Cardiac muscle cell (in vitro differentiated cells and primary cell): ENCODE measurements around the gene ZCWPW2. TPM values are rescaled to one million over a fixed set of nuclear protein-coding genes. Genes with fewer than 3 reads are reported as not detected.

Source experiments
- DNase-seq, 2 donors: peaks; one replicate each; pipeline versions ENCODE4 v3.0.0 to v3.0.0-alpha.2; 2010 to 2017; ENCODE audit warnings: low read depth in 1 of 2, low spot score in 1 of 2
- H3K27ac ChIP-seq: fragments of 200-600 bp; sonication (generic); 2 replicates; pipeline ENCODE4 v1.5.1; 2016
- H3K27me3 ChIP-seq: fragments of 200-600 bp; sonication (generic); 2 replicates; pipeline ENCODE4 v1.6.0; 2016; ENCODE audit warnings: control low read depth
- H3K36me3 ChIP-seq: fragments of 200-600 bp; sonication (generic); 2 replicates; pipeline ENCODE4 v1.5.1; 2016; ENCODE audit warnings: control low read depth
- H3K4me1 ChIP-seq: fragments of 200-600 bp; sonication (generic); 2 replicates; pipeline ENCODE4 v1.8.1; 2017; ENCODE audit warnings: low read depth, mild to moderate bottlenecking, mixed run types
- H3K4me3 ChIP-seq: fragments of 200-600 bp; sonication (generic); 2 replicates; pipeline ENCODE4 v1.5.1; 2016; ENCODE audit warnings: mild to moderate bottlenecking
- H3K9me3 ChIP-seq: fragments of 200-600 bp; sonication (generic); 2 replicates; pipeline ENCODE4 v1.5.1; 2017; ENCODE audit warnings: low read depth, mild to moderate bottlenecking, control low read depth
- CTCF ChIP-seq: IDR thresholded peaks from 2 replicates; pipeline ENCODE4 v1.5.1; 2012; ENCODE audit warnings: low read depth, mild to moderate bottlenecking, low read length
- polyA plus RNA-seq: library from polyadenylated mRNA; unstranded; fragments of >200 nt; fragmentation: Nextera tagmentation; extraction: Ambion mirVana; gene quantifications from 2 replicates; pipeline ENCODE4 v1.2.1, GENCODE V29; 2016
- total RNA-seq: library from RNA; depleted of rRNA; stranded (reverse); fragments of >200 nt; gene quantifications from 2 replicates; pipeline ENCODE4 v1.2.3, GENCODE V29; 2016

Gene ZCWPW2
- total and polyA plus RNA-seq, 2 experiments from 2014 or later = 0.09 to 2.9 TPM

- Histone ChIP-seq H3K27me3 (no peaks in the 10 kb centered on the region), H3K4me1 (no peaks in the 10 kb centered on the region), H3K4me3 (no peak overlapping the region), H3K9me3 (no peaks in the 10 kb centered on the region), H3K36me3 (no peaks in the 10 kb centered on the region), H3K27ac (no peak overlapping the region)
- no peak for DNase-seq
- no peak for TF ChIP-seq CTCF
Measured at GRCh38 chr3:28315711-28316110, 32.8 kb upstream of the ZCWPW2 start.

GRCh38 chr3:28316226-28316625, 32.3 kb upstream of the ZCWPW2 start:
- H3K4me1 ChIP-seq = no peaks in the 10 kb centered on the region
- H3K36me3 ChIP-seq = no peaks in the 10 kb centered on the region
- TF ChIP-seq CTCF = no peak
- H3K27me3 ChIP-seq = no peaks in the 10 kb centered on the region
- H3K9me3 ChIP-seq = no peaks in the 10 kb centered on the region
- H3K4me3 ChIP-seq = no peak overlapping the region
- DNase-seq = peak in 1 of 2 donors; percentile 57
- no peak overlapping the region for H3K27ac ChIP-seq

GRCh38 chr3:28317438-28318022, 31.0 kb upstream of the ZCWPW2 start:
- no peak overlapping the region for H3K27ac ChIP-seq
- DNase-seq = peak; percentile 58 to 62
- no peaks in the 10 kb centered on the region for H3K4me1 ChIP-seq
- H3K27me3 ChIP-seq = no peaks in the 10 kb centered on the region
- no peak overlapping the region for H3K4me3 ChIP-seq
- peak; percentile 69 for TF ChIP-seq CTCF
- H3K9me3 ChIP-seq = no peaks in the 10 kb centered on the region
- H3K36me3 ChIP-seq = no peaks in the 10 kb centered on the region

- no peak for TF ChIP-seq CTCF
- Histone ChIP-seq H3K36me3 (peaks cover 5% of the 10 kb centered on the region), H3K9me3 (no peaks in the 10 kb centered on the region), H3K27me3 (no peaks in the 10 kb centered on the region), H3K4me3 (no peak overlapping the region), H3K4me1 (no peaks in the 10 kb centered on the region), H3K27ac (no peak overlapping the region)
- DNase-seq = no peak
Measured at GRCh38 chr3:28320981-28321380, 27.5 kb upstream of the ZCWPW2 start.

- peak in 1 of 2 donors; percentile 32 for DNase-seq
- H3K4me1 ChIP-seq = no peaks in the 10 kb centered on the region
- no peak overlapping the region for H3K4me3 ChIP-seq
- peaks cover 5% of the 10 kb centered on the region for H3K36me3 ChIP-seq
- H3K27ac ChIP-seq = no peak overlapping the region
- H3K9me3 ChIP-seq = no peaks in the 10 kb centered on the region
- no peaks in the 10 kb centered on the region for H3K27me3 ChIP-seq
- no peak for TF ChIP-seq CTCF
Measured at GRCh38 chr3:28322464-28322863, 26.1 kb upstream of the ZCWPW2 start.
